ENCODE measurements around the gene MCEE. TPM values are rescaled to one million over a fixed set of nuclear protein-coding genes. Genes with fewer than 3 reads are reported as not detected.
A peak's percentile ranks its signal among the peaks of the same experiment; 100 is the strongest.

MCEE gene
- total RNA-seq, 4 donors from 2014 or later, result 7.5 to 17.2 (median 12.2) TPM

DNA sequence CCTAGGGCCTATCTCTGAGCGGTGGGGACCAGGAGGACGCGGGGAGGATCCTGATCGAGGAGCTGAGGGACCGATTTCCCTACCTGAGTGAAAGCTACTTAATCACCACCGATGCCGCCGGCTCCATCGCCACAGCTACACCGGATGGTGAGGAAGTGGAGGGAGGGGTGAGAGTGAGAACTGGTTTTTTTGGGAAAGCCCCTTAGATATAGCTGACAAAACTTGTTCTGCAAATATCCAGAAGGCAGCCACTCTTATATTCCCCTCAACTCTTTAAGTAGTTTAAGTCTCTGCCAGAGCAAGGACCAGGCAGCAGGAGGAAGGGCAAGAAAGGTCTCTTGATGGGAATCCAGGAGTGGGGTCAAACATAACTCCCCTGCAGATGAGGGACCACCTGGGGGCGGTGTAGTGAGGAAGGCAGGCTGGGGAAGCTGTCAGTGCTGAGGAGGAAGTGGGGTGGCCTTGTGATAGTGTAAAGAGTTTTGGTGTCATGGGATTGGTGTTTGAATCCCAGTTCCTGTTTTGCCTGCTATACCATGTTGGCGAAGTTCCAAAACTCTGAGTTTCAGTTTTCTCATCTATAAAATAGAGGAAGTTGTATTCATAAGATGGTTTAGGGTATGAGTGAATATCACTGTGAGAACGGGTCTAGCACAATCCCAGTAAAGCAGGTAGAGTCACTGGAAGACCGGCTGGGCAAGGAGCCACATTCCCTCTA, 58.2 kb downstream of the MCEE start:
- 74 to 80% methylated on average over 14 of the region's 14 CpGs for WGBS, 2 donors
- DNase-seq (ENCODE audit: low spot score in 2 of 2), result peak in 1 of 2 donors; percentile 43
- Histone ChIP-seq H3K4me1 (peaks cover 0 to 39% (median 26%) of the 10 kb centered on the region in 4 donors), H3K9me3 (no peaks in the 10 kb centered on the region), H3K27me3 (no peaks in the 10 kb centered on the region), H3K36me3 (peaks cover 0 to 48% (median 0%) of the 10 kb centered on the region in 3 donors), H3K4me3 (no peak overlapping the region), H3K27ac (peak overlapping the region in 3 of 4 donors; percentile 49 to 96 (median 60))
- TF ChIP-seq POLR2A (IDR thresholded peaks at IDR 0.05) (no peak), EP300 (IDR thresholded peaks at IDR 0.05) (peak in 1 of 2 donors; percentile 51)

DNA sequence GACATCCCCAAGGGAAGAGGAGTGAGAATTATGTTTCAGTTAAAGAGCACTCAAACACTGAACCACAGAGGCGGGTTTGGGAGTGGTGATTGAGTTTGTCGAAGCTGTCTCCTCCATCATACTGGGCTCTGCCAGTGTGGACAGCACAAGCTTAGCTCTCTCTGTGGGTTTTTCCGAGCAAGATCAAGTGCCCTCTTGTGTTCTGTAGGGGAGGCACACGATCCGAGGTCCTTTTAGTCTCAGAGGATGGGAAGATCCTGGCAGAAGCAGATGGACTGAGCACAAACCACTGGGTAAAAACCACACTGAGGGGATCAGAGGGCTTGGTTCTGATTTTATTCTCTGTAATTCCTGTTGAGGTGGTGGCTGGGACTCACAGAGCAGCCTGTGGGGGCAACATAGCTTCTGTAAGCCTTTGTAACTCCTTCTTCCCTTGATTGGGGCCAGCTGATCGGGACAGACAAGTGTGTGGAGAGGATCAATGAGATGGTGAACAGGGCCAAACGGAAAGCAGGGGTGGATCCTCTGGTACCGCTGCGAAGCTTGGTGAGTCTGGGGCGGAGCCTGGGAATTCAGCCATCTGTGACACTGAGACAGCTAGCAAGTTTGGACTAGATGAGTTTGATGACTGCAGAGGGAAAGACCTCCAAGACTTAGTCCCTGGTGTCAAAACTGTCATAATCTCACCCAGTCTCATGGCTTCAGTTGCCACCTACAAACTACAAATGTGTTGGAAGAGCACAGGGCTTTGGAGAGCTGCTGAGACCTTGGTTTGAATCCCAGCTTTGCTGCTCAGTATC, 59.5 kb downstream of the MCEE start:
- TF ChIP-seq POLR2A (IDR thresholded peaks at IDR 0.05), result no peak
- TF ChIP-seq, protein P1, sequence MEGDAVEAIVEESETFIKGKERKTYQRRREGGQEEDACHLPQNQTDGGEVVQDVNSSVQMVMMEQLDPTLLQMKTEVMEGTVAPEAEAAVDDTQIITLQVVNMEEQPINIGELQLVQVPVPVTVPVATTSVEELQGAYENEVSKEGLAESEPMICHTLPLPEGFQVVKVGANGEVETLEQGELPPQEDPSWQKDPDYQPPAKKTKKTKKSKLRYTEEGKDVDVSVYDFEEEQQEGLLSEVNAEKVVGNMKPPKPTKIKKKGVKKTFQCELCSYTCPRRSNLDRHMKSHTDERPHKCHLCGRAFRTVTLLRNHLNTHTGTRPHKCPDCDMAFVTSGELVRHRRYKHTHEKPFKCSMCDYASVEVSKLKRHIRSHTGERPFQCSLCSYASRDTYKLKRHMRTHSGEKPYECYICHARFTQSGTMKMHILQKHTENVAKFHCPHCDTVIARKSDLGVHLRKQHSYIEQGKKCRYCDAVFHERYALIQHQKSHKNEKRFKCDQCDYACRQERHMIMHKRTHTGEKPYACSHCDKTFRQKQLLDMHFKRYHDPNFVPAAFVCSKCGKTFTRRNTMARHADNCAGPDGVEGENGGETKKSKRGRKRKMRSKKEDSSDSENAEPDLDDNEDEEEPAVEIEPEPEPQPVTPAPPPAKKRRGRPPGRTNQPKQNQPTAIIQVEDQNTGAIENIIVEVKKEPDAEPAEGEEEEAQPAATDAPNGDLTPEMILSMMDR (IDR thresholded peaks at IDR 0.05), result peak in 2 of 5 experiments; percentile 17 to 18
- TF ChIP-seq EP300 (IDR thresholded peaks at IDR 0.05), result no peak
- Histone ChIP-seq H3K9me3 (no peaks in the 10 kb centered on the region), H3K4me1 (peaks cover 0 to 39% (median 26%) of the 10 kb centered on the region in 4 donors), H3K27ac (peak overlapping the region in 3 of 4 donors; percentile 43 to 96 (median 61)), H3K4me3 (peak overlapping the region in 1 of 4 donors; percentile 73), H3K27me3 (no peaks in the 10 kb centered on the region), H3K36me3 (peaks cover 0 to 34% (median 0%) of the 10 kb centered on the region in 3 donors)
- WGBS, 2 donors, result 54 to 56% methylated on average over 10 of the region's 10 CpGs
- no peak for DNase-seq (ENCODE audit: low spot score in 2 of 2)

DNA sequence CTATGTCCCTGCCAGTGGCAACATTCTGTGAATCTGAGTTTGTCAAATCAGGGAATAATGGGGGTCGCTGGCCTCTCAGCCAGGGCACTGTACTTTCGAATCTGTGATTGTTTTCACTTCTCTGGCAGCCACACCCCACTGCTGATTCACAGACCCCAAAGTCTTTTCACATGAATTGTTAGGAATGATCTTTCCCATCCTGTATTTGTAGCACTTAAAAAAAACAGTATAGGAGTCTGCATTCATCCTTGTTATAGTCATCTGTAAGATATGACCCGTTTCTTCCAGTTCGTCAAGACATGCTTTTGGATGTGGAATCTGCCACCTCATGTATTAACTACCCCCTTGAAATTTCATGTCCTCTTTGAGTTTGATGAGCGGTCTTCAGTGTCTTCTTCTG, 60.7 kb downstream of the MCEE start:
- Histone ChIP-seq H3K4me1 (peaks cover 0 to 39% (median 26%) of the 10 kb centered on the region in 4 donors), H3K27ac (peak overlapping the region in 3 of 4 donors; percentile 96 to 98 (median 96))
- TF ChIP-seq, protein P1 (IDR thresholded peaks at IDR 0.05), result no peak
- TF ChIP-seq POLR2A (IDR thresholded peaks at IDR 0.05) (no peak), EP300 (IDR thresholded peaks at IDR 0.05) (no peak)

DNA sequence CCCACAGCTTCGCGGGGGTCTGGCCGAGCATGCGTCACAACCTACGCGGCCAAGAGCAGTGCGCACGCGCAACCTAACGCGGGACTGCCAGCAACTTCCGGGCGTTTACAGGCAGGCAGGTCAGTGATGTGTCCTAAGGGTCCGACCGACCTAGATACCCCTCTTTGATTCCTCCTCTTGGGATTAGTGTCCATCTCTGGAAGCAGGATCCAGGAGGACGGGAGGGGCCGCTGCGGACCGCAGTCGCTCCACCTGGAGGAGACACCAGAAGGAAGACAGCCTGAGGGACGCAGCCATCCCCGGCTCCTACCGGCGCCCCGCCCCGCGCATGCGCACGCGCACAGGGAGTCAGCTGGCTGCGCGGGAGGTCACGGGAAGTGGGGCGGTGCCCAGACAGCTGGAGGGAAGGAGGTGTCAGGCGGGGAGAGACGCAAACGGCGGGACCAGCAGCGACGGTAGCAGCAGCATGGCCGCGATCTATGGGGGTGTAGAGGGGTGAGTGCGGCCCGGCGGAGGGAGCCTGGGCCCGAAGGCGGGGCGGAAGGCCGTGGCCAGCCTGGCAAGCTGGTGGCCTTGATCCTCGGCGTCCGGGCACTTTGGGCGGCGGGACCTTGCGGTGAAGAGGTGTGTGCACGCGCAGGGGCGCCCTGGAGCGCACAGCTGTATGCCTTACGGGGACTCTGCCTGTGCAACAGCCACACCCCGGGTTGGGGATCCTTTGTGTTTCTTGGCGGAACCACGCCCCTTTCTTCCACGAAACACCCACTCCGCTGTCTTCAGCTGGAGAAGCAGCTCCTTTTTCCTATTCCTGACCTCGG, 61.6 kb downstream of the MCEE start, which contains the start of gene NAGK:
NAGK (plus strand) TSS at position 431 of the 818 bp plus-strand sequence; CDS start at position 467, 36 bp downstream.
- WGBS, 2 donors, result 0% methylated on average over 41 to 46 of the region's 66 CpGs
- Histone ChIP-seq H3K27me3 (no peaks in the 10 kb centered on the region), H3K36me3 (peaks cover 0 to 13% (median 0%) of the 10 kb centered on the region in 3 donors), H3K4me1 (peaks cover 0 to 39% (median 26%) of the 10 kb centered on the region in 4 donors), H3K9me3 (no peaks in the 10 kb centered on the region), H3K27ac (peak within 1 kb of the TSS; percentile 93 to 98 (median 96)), H3K4me3 (peak within 1 kb of the TSS; percentile 65 to 75 (median 71))
- TF ChIP-seq EP300 (IDR thresholded peaks at IDR 0.05), result peak; percentile 92 to 100
- TF ChIP-seq POLR2A (IDR thresholded peaks at IDR 0.05), result peak; percentile 100
- TF ChIP-seq, protein P1 (IDR thresholded peaks at IDR 0.05), result peak in 2 of 5 experiments; percentile 54 to 62
- DNase-seq (ENCODE audit: low spot score in 2 of 2), result peak; percentile 91 to 92

More for the DNA sequence above, 60.7 kb downstream of the MCEE start:
- no peak for DNase-seq (ENCODE audit: low spot score in 2 of 2)
- H3K27me3 ChIP-seq, result no peaks in the 10 kb centered on the region
- H3K9me3 ChIP-seq, result no peaks in the 10 kb centered on the region
- H3K4me3 ChIP-seq, result peak overlapping the region; percentile 65 to 75 (median 71)
- H3K36me3 ChIP-seq, result peaks cover 0 to 23% (median 0%) of the 10 kb centered on the region in 3 donors
- WGBS, 2 donors, result 33 to 37% methylated on average over 5 of the region's 5 CpGs

Measured in tibial nerve (tissue), 4 donors.